Measurements from ENCODE around the gene COX19. TPM values are rescaled to one million over a fixed set of nuclear protein-coding genes. Genes with fewer than 3 reads are reported as not detected.

The COX19 gene
- total RNA-seq, 4 donors from 2014 or later = 2.6 to 32.5 (median 20.1) TPM

GRCh38 chr7:937856-938484 is 37.4 kb downstream of the COX19 start:
- Histone ChIP-seq H3K4me3 (no peak overlapping the region), H3K9me3 (no peaks in the 10 kb centered on the region), H3K27me3 (no peaks in the 10 kb centered on the region), H3K4me1 (no peaks in the 10 kb centered on the region), H3K36me3 (no peaks in the 10 kb centered on the region), H3K27ac (no peak overlapping the region)
- intact Hi-C loops (cut with DNase I; ENCODE audit: low total_unique reads) = no loop called here
- DNase-seq = no peak
- no peak for TF ChIP-seq POLR2A (IDR thresholded peaks at IDR 0.05)
- TF ChIP-seq CTCF (IDR thresholded peaks at IDR 0.05) = no peak

GRCh38 chr7:936386-937054 is 38.8 kb downstream of the COX19 start:
- Histone ChIP-seq H3K4me3 (no peak overlapping the region), H3K36me3 (no peaks in the 10 kb centered on the region), H3K4me1 (no peaks in the 10 kb centered on the region), H3K27ac (no peak overlapping the region), H3K9me3 (no peaks in the 10 kb centered on the region), H3K27me3 (no peaks in the 10 kb centered on the region)
- no peak for DNase-seq
- no peak for TF ChIP-seq POLR2A (IDR thresholded peaks at IDR 0.05)
- intact Hi-C loops (cut with DNase I; ENCODE audit: low total_unique reads) = no loop called here

GRCh38 chr7:935874-936385 is 39.4 kb downstream of the COX19 start:
- no peaks in the 10 kb centered on the region for H3K9me3 ChIP-seq
- H3K4me3 ChIP-seq = no peak overlapping the region
- intact Hi-C loops (cut with DNase I; ENCODE audit: low total_unique reads) = no loop called here
- no peaks in the 10 kb centered on the region for H3K36me3 ChIP-seq
- TF ChIP-seq CTCF (IDR thresholded peaks at IDR 0.05) (no peak), POLR2A (IDR thresholded peaks at IDR 0.05) (no peak)
- no peaks in the 10 kb centered on the region for H3K27me3 ChIP-seq
- H3K27ac ChIP-seq = no peak overlapping the region
- no peaks in the 10 kb centered on the region for H3K4me1 ChIP-seq
- no peak for DNase-seq

GRCh38 chr7:935164-935873 is 40.0 kb downstream of the COX19 start:
- H3K9me3 ChIP-seq = no peaks in the 10 kb centered on the region
- no peak for TF ChIP-seq CTCF (IDR thresholded peaks at IDR 0.05)
- TF ChIP-seq POLR2A (IDR thresholded peaks at IDR 0.05) = no peak
- H3K27me3 ChIP-seq = no peaks in the 10 kb centered on the region
- no peak for DNase-seq
- no peaks in the 10 kb centered on the region for H3K36me3 ChIP-seq
- H3K27ac ChIP-seq = no peak overlapping the region
- intact Hi-C loops (cut with DNase I; ENCODE audit: low total_unique reads) = no loop called here
- no peaks in the 10 kb centered on the region for H3K4me1 ChIP-seq
- H3K4me3 ChIP-seq = no peak overlapping the region

- H3K4me3 ChIP-seq = no peak overlapping the region
- no peaks in the 10 kb centered on the region for H3K36me3 ChIP-seq
- H3K9me3 ChIP-seq = no peaks in the 10 kb centered on the region
- H3K4me1 ChIP-seq = no peaks in the 10 kb centered on the region
- TF ChIP-seq CTCF (IDR thresholded peaks at IDR 0.05) (no peak), POLR2A (IDR thresholded peaks at IDR 0.05) (no peak)
- intact Hi-C loops (cut with DNase I; ENCODE audit: low total_unique reads) = no loop called here
- no peaks in the 10 kb centered on the region for H3K27me3 ChIP-seq
- no peak overlapping the region for H3K27ac ChIP-seq
- no peak for DNase-seq
Observed at GRCh38 chr7:934469-935163, 40.7 kb downstream of the COX19 start.

Measured in uterus (tissue), 4 donors.